Measurements from ENCODE around the gene HPS3.

- TF ChIP-seq, protein P1, sequence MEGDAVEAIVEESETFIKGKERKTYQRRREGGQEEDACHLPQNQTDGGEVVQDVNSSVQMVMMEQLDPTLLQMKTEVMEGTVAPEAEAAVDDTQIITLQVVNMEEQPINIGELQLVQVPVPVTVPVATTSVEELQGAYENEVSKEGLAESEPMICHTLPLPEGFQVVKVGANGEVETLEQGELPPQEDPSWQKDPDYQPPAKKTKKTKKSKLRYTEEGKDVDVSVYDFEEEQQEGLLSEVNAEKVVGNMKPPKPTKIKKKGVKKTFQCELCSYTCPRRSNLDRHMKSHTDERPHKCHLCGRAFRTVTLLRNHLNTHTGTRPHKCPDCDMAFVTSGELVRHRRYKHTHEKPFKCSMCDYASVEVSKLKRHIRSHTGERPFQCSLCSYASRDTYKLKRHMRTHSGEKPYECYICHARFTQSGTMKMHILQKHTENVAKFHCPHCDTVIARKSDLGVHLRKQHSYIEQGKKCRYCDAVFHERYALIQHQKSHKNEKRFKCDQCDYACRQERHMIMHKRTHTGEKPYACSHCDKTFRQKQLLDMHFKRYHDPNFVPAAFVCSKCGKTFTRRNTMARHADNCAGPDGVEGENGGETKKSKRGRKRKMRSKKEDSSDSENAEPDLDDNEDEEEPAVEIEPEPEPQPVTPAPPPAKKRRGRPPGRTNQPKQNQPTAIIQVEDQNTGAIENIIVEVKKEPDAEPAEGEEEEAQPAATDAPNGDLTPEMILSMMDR (conservative IDR thresholded peaks at IDR 0.05; ENCODE audit: low read depth, low read length), result no peak
- no peak for TF ChIP-seq EZH2 (IDR thresholded peaks at IDR 0.05; ENCODE audit: low read length, unreplicated experiment)
Observed at GRCh38 chr3:149090907-149091306, 38.5 kb upstream of the HPS3 start.

Data from PC-3 (cell line).